OCI-M1 (cell line): Measurements from ENCODE around the gene GPRIN3.
"Not testable (repeated sequence)": the region's sequence is repeated elsewhere in the genome, so short reads cannot be mapped to it uniquely, and the experiment has no call there.

Experiments used
- DNase-seq: peaks from one replicate; lab custom pipeline; 2025; lab: John Stamatoyannopoulos, UW

GPRIN3 gene

DNA sequence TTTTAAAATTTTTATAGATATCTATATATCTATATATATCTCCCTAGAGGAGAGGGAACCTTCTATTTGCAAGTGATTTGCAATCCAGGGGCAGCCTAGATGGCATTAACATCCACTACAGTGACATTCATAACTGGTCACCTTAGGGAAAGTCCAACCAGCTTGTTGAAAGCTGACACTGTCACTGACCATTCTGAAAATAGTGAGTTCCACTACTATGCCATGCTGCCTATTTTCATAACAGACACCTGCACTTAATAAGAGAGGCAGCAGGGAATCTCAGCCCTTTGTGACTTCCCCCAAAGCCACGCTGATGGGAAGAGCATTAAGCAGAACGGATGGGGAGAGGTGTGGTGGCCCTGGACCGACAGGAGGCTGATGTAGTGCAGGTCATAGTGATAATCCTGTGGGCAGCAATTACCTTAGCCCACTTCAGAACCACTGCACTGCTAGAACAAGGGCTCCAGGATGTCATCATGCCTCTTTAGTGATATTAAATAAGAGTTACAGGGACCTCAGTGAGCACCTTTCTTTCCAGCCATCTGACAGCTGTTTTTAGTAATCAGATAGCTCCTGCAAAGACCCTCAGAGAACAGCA lies 51.3 kb downstream of the GPRIN3 start:
- no peak for DNase-seq

DNA sequence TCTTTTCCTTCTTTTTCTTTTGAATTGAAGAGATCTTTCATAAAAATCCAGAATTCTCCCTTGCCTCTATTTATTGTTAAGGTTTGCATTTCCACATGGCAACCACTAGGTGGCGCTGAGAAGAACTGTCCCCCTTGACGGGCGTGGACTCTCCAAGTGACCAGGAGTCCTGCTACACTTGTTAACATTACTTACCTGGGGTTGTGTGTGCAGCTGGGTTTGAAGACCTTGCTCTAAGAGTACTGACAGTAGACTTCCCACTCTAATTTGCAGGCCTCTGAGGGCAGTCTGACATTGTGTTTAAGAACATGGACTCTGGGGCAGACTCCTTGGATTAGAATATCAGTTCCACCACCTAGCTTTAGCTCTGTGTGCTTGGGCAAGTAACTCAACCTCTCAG lies 52.8 kb downstream of the GPRIN3 start:
- DNase-seq = peak; percentile 70

DNA sequence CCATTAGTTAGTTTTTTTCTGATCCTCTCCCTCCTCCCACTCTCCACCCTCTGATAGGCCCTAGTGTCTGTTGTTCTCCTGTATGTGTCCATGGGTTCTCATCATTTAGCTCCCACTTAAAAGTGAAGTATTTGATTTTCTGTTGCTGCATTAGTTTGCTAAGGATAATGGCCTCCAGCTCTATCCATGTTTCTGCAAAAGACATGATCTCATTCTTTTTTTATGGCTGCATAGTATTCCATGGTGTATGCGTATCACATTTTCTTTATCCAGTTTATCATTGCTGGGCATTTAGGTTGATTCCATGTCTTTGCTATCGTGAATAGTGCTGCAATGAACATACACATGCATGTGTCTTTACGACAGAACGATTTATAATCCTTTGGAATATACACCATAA lies 53.3 kb downstream of the GPRIN3 start:
- not testable (repeated sequence) for DNase-seq

DNA sequence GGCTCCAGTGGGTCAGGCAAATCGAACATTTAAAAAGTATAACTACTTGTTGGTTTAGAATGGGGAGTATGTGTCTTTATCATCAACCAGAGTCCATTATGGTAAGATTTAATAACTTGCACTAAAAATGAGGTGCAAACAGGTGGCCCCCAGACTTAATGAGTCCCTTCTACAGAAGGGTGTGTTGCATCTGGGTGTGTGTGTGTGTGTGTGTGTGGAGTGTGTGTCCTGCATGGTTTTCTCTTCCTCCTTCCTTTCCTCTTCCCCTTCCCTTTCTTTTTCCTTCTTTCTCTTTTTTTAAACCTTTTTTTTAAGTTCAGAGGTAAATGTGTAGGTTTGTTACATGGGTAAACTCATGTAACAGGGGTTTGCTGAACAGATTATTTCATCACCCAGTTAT lies 53.7 kb downstream of the GPRIN3 start:
- DNase-seq = no peak

DNA sequence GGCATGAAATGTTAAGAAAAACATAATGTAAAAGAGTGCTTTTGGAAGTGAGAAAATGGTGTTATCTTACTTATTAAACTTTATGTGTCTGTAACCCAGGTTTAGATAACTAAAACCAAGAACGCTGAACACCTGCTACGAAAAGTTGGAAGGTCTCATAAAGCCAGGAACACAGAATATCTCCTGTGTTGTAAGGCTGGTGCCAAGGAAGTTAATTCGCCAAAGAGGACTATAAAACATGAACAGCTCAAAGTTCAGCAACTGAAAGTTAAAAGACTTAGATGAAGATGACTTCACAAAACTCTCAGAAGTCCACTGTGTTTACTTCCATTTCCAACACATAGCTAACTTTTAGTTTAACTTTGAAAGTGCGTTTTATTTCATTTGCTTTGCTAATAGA lies 54.3 kb downstream of the GPRIN3 start:
- DNase-seq = no peak

DNA sequence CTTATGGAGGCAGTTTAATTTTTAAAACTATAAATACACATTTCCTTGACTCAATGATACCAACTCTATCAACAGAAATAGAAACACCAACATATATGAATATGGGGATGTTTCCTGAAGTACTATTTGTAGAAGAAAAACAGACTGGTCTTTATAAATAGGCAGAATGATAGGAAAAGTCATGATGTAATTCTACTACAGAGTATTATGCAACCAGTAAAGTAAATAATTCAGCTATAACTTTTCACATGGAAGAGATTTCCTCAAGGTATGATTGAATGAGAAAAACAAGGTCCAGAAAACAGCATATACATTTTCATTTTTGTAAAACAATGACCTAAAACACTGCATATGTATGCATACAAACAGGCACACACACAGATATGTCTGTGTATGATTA lies 56.2 kb downstream of the GPRIN3 start:
- no peak for DNase-seq

DNA sequence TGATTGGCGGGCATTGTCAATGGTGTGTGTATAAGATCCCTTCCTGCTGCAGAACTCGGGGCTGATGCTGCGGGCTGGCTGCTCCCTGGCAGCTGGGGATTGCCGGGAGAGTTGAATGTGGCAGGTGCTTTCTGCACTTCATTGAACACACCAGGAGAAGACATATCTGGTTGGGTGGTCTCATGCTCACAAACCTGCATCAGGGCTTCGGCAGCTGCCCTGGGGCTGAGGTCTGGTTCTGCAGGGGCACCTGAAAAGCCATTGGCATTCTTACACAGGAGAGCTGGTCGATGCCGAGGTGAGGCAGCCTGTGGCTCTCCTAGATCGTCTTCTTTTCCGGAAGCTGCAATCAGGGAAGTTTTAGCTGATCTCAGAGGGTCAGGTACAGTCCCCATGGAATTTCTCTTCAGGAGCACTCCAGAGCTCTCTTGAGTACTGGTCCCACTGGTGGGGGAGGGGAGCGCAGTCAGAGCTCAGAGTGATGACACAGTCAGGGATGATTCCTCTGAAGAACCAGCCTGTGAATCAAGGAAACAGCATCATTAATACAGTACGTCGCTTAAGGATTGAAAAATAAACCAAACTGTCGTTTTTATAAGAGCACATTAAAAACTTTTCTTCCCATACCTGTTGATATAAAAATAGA lies 57.8 kb downstream of the GPRIN3 start:
- DNase-seq = no peak

DNA sequence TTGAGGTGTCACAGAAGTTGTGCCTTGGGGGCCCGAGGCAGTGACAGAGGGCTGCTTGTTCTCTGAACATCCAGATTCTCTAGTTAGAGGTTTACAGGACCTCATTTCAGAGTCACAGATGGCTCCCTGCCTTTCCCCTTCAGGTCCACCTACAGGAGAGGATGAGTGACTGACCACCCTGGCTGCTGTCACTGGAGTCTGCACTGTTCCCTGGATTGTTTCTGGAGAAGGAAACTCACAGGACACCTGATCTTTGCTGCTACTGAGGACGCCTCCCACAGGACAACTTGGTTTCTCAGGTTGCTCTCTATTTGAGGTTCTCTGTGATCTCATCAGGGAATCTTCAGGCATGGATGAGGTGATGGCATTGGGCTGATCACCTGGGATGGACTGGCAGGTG lies 58.3 kb downstream of the GPRIN3 start:
- no peak for DNase-seq

DNA sequence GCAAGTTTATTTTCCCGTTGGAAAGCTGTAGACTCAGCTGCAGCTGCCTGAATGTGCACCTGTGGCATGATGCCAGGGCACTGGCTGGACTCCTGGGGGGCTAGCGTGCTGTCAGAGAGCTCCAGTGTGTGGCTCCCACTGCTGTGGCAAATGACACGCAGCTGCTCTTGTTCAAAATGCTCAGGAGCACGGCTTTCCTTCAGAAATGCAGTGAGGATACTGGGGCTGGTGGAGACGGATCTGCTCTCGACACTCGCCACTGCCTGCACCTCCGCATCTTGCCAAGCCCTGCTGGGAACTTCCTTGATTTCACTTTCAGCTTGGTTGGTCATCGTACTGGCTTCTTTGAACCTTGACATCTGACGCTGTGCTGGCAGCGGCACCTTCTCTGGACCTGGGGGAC lies 58.7 kb downstream of the GPRIN3 start:
- no peak for DNase-seq

DNA sequence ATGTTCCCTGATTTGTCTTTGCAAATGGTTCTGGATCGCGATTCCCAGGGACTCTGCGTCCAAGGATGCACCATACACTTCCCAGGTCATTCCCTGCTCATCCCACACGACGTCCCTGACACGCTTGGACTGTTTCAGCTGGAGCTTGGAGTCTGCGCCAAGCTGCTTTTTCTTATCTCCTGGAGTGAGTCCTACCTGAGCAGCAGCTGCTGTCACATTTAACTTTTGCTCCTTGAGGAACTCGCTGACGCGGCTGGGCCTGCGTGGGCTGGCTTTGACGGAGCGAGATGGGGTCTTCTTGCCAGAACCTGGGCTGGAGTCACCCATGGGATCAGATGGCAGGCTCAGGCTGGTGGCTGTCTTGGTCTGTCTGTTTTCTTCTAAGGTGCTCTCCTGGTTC lies 59.6 kb downstream of the GPRIN3 start:
- no peak for DNase-seq

DNA sequence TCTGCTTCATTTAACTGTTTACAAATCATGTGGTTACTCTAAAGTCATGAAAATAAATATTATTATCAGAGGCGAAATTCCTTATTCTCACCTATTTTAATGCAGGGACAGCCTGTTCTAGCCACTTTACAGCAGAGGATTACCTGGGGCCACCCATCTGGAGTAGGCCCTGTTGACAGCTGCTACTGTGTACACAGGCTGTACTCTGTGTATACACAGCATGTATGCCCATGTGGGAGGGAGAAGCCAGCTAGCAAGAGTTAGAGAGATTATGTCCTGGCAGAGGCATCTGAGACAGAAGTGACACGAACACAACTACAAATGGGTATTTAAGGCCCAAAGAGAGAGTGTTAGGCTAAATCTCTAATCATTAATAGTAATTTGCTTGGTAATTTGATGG lies 62.1 kb downstream of the GPRIN3 start:
- no peak for DNase-seq

DNA sequence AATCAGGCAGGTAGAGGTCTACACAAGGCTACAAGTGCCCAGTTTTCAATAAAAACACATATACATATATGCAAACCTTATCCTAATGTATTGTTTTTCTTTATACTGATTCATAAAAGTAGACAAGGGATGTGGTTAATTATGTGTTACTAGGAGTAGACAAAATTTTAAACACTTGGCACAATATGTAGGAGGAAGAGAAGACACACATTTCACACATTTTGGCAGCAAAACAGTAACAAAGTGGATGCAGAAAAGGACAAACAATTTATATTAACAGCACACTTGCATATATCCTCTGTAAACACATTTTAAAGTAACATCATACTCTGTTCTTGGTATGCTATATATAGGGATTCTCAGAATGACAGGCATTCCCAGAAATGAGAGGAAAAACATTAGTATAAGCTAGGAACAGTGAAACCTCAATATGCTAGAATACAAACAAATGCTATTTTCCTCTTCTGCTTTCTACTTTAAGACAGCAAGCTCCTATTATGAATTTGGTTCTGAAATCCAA lies 63.8 kb downstream of the GPRIN3 start:
- DNase-seq = peak; percentile 14

DNA sequence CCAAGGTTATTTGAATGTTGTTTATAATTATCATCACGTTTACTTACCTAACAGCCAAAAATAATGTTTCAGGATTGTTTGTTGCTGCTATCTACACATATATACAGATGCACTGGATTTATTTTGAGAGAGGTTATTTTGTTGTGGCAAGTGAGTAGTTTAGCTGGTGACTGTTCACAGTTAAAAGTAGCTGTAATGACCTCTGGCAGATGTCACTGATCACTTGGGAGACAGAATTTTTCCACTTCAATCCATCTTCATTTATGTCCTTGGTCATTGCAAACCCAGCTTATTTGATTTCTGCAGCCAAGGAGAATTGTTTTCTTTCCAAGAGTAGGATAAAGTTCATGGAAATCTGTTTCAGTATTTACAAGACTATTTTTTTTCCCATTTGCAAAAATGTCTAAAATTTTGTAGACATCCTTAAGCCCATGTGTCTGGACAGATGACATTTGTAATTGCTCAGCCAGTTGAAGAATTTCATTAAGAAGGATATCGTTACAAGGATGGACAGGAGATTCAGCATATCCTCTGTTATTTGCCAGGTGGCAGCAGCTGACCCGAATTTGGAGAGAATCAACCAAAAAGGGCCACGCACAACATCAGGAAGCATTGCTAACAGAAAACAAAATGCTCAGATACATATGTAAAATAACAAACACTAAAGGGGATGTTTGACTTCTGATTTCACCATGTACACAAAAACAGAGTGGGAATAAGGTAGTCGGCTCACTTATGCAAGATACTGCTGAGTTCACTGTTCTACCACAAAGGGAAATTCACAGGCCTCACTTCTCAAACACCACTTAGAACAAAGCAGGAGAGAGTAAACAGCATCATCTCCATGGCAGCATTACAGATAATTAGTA lies 64.5 kb downstream of the GPRIN3 start:
- peak; percentile 5 for DNase-seq

DNA sequence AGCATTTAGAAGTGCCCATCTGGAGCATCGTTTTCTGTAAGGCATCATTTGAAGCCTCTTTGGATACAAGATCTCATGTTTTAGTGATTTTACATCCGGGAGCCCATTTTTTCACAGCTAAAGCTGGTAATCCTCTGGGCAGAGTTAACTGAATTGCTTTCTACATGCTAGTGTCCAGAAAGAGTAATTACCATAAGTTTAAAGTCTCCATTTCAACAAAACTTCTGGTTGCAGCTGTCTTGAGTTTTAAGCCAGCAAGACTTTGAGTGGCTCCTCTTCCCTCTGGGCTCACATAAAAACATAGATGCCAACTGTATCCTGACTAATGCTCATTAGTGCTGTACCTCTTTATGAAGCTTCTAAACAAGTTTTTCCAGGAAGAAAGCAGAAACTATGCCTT lies 65.4 kb downstream of the GPRIN3 start:
- no peak for DNase-seq

DNA sequence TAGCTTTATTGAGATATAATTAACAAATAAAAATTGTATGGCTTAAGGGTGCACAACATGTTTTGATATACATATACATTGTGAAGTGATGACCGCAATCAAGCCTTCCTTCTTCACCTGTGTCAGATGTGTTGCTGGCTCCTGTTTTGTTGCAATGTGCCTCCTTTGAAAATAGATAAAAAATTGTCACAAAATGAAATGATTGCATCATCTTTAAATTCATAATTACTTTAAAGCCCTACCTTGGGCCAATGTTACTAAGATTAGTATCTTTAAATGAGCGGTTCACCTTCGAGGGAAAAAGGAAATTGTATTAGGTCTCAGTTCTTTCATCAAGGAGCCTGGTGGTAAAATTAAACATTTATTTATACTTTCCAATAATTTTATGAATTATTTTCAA lies 77.3 kb downstream of the GPRIN3 start:
- DNase-seq = no peak

DNA sequence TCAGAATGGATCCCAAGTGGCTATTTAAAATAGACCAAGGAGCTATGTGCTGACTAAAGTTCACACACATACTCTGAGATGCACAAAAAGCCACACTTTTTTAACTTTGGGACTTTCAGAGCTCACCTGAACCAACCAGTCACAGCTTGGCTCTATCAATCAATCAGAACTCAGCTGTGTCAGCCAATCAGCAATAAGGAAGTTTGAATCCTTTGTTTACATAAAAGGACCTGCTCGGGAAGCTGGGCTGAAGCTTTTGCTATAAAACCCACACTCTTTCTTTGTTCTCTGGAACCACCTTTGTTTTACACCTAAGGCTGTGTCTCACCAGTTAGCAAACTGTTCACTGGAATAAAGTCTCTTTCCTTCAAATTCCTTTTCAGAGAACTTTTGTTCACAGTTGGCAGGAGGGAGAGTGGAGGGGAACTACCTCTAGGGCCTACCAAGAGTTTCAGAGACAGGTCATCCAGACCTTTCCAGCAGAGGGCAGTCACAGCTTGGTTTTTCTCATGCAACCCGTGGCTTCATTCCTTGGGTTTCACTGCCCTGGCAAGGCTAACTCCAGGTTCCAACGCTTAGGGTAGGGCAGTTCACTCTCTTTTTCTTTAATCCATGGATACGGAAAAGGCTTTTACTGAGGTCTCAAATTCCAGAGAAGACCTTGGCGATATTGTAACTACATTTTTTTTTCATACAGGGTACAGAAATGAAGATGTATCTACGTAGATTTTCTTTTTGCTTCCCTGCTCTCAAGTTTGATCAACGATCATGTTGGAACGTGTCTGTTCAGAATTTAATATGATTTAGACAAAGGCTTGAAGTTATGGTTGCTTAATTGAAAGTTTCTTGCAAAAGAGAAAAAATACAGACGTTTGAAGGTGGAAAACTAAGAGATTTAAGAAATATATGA lies 80.7 kb downstream of the GPRIN3 start:
- DNase-seq = peak; percentile 91

DNA sequence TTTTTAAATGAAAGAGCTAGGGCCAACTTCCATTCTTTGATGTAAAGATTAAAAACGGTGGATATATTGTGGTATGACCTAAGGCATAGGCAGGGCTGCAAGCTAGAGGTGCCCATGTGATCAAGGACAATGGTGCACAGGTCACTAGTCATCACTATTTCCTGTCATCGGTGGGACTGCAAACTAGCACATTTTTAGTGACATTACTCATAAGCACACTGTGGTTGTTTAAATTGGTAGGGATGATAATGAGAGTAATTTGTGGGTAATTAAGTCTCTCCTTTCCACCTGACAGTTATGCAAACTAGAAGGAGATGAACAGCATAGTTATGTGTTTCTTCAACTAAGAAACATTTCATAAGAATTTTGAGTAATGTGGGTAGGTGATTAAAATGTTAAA lies 85.4 kb downstream of the GPRIN3 start:
- peak; percentile 24 for DNase-seq

DNA sequence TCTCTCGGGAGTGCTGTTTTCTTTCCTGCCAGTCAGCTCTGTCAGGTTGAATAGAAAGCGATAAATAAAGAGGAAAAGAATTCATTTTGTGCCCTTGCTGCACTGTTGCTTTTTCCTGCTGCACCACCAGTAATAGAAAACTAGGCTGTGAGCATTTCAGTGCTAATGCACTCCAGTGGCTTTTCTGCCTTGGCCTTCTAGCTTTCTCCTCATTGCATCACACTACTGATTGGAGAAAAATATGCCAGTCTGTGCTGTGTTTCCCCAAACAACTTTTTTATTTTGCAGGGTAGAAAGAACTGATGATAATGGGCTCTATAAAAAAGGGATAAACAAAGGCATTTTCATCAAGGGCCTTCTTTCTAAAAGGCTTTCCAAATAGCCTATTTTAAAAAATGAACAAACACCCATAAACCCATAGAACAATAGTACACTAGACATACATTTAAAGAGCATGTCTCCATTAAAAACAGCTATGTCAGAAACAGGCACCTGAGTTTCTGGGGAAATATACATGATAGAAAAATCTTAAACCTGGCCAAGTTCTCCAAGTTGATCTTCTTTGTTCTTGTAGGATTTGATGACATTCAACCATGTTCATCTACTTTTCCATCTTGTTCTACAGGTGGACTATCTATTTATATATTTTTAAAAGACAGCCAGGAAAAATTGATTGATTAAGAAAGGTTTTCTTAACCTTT lies 86.3 kb downstream of the GPRIN3 start:
- DNase-seq = peak; percentile 81

DNA sequence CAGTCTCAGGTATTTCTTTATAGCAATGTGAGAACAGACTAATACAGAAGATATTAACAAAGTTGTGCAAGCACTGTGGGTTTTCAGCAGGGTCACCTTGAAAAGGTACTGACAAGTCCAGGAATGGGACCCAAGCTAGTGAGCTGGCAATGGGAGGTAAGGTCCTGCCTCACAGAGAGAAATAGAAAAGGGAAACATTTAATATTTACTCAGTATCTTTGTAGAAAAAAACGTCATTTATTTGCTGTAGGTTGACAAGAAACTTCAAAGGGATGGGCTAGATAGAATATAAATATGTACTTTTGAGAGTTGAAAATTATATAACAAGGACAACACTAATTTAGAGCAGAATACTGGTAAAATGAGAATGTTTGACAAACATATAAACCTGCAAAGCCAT lies 89.0 kb downstream of the GPRIN3 start:
- no peak for DNase-seq

DNA sequence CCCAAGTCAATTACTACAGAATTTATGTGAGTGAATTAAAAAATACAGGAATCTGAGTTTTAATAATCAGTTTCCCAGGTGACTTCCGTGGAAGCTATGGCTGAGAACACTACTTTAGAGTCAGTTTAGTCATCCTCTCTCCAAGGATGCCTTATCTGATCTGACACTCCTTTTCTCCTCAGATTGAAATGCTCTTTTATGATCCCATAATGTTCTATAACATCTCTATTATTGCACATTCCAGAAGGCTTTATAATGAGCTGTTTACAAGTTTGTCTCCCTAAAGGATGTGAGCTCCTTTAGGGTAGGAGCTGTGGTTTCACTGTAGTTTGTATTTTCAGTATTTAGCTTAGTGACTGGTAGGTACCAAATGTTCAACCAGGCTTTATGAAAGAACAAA lies 90.0 kb downstream of the GPRIN3 start:
- no peak for DNase-seq

DNA sequence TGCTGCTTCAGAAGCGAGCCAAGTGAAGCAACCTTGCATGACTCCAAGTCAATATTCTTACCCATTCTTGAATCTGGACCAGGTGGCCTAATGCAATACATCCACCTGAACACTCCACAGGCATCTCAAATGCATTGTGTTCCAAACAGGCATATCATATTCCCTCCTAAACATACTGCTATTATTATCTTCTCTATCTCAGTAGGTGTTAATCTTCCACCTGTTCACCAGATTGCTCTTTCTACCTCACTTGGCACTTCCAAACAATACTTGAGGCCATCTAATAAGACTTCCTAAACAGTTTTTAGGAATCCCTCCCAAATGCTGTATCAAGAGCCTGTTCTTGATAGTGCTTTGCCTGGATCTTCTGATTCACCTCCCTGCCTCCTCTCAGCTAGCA lies 90.7 kb downstream of the GPRIN3 start:
- no peak for DNase-seq
